Activated CD8-positive, alpha-beta memory T cell treated with anti-CD3 and anti-CD28 coated beads, Interleukin-2, amount 50 U/mL, for 24 hours (primary cell): ENCODE data around the gene COL2A1.

Experiments used
- DNase-seq: peaks from one replicate; pipeline ENCODE4 v3.0.0-alpha.2; 2020; ENCODE audit errors: extremely low read depth

The COL2A1 gene

GRCh38 chr12:48004053-48004941 is at the start of gene COL2A1:
COL2A1 (minus strand) TSS chr12:48004476; CDS start chr12:48004321, 155 bp downstream.
- no peak for DNase-seq

GRCh38 chr12:48053883-48054282 is 49.6 kb upstream of the COL2A1 start:
- no peak for DNase-seq

DNA sequence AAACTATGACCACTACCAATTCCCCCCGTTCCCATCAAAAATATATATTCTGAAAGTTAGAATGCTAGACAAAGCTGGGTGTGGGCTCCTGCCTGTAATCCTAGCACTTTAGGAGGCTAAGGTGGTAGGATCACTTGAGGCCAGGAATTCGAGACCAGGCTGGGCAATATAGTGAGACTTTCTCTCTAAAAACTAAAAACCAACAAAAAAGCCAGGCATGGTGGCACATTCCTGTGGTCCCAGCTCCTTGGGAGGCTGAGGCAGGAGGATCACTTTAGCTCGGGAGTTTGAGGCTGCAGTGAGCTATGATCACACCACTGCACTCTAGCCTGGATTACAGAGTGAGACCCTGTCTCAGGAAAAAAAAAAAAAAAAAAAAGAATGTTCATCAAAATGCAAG is 48.8 kb upstream of the COL2A1 start:
- no peak for DNase-seq

GRCh38 chr12:48051681-48052080 is 47.4 kb upstream of the COL2A1 start:
- no peak for DNase-seq

GRCh38 chr12:48050174-48050573 is 45.9 kb upstream of the COL2A1 start:
- no peak for DNase-seq

GRCh38 chr12:48045965-48046518 is 41.8 kb upstream of the COL2A1 start:
- no peak for DNase-seq

- no peak for DNase-seq
Measured at GRCh38 chr12:48045061-48045846, 41.0 kb upstream of the COL2A1 start.

GRCh38 chr12:48044396-48044795 is 40.1 kb upstream of the COL2A1 start:
- DNase-seq = no peak

DNA sequence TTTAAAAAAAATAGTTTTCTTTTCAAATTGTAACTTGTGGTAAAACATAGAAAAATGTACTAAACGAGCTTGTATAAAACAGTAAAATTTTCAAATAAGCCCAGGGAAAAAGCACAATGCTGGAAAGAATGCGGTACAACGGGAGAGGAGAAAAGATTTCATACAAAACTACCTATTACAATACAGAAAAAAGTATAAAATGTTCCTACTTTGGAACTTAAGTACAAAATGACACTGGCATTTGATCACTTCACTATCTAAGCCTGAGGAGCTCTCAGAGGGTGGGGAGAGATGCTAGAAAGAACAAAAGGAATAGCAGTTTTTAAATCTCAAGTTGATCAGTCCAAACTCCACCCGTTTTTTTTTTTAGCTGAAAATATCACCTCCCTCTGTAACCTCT is 39.5 kb upstream of the COL2A1 start:
- DNase-seq = no peak

GRCh38 chr12:48041591-48042423 is 37.5 kb upstream of the COL2A1 start:
- no peak for DNase-seq

GRCh38 chr12:48040354-48040753 is 36.1 kb upstream of the COL2A1 start:
- no peak for DNase-seq

DNA sequence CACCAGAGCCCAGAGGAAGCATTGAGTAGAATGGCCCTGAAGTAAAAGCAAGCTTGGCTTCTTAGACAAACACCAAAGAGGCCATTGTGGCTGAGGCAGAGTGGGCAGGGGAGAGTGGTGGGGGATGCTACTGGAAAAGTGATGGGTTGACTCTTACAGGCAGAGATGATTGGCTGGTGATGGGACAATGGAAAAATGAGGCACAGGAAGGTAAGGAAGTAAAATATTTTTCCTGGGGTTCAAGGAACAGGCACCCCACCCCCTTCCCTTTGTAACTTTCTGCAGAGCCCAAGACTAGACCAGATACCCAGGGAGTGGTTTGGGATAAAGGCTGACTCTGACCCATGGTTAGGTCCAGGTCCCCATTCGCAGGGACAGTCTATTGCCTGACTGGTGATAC is 34.9 kb upstream of the COL2A1 start:
- DNase-seq = no peak

DNA sequence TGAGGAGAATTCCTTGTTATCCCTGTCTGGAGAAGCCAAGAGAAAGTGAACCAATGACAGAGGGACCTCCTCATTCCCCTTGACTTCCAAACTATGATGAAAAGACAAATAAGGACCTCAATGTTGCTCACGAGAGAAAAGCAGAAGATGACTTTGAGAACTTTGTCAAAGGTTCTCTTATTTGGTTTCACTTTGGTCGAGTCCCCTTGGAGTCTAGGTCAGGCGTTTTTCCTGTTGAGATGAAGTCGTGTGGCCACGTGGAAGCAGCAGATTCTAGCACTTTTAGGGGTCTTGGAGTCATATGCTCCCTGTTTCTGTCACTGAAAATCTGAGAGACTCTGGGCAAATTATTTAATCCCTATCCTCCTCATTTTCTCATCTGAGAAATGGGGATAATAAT is 33.8 kb upstream of the COL2A1 start:
- no peak for DNase-seq

DNA sequence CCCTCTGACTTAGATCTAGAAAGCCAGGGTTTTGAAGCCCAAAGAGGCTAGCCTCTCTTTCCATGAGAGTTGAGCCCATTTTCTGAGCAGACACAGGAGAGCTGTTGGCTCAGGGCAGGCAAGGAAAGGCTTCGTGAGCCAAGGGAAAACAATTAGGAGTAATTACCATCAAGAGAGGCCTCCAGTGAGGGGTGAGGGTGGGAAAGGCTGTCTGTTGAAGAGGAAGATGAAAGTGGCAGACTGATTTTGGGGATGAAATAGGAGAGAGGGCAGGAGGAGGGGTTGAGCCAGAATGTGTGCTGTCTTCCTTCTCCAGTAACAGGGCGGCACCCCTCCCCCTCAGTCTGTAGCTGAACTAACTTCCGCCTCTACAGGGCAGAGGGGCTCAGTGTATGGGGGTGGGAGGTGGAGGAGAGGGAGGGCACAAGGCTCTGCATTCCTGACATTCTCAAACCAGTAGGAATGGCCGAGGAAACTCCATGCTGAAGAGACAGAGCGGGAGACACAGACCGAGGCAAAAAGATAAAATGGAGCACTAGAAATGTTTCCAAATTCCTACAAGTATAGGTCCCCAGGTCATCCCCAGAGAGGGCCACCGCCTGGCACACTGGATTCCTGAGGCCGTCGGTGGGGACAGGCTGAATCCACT is 33.1 kb upstream of the COL2A1 start:
- DNase-seq = no peak

GRCh38 chr12:48036818-48037217 is 32.5 kb upstream of the COL2A1 start:
- no peak for DNase-seq

- DNase-seq = no peak
Measured at GRCh38 chr12:48034835-48035805, 30.8 kb upstream of the COL2A1 start.

DNA sequence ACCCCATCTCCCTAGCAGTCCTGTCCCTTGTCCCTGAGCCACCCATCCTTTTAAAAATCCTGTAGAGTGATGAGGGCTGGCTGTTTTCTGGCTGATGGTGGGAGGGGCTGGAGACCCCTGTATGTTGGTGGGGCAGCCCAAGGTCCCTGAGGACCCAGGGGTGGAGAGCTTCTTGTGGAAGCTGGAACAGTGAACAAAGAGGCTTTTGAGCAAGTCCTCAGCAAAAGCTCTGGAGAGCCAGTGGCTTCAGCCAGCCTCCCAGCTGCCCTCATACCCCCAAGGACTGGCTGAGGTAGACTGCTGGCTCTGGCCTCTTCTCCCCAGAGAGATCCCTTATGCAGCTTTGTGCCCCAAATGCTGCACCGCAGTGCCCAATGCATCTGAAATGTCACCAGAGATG is 29.2 kb upstream of the COL2A1 start:
- DNase-seq = no peak

GRCh38 chr12:48032597-48032996 is 28.3 kb upstream of the COL2A1 start:
- DNase-seq = no peak

DNA sequence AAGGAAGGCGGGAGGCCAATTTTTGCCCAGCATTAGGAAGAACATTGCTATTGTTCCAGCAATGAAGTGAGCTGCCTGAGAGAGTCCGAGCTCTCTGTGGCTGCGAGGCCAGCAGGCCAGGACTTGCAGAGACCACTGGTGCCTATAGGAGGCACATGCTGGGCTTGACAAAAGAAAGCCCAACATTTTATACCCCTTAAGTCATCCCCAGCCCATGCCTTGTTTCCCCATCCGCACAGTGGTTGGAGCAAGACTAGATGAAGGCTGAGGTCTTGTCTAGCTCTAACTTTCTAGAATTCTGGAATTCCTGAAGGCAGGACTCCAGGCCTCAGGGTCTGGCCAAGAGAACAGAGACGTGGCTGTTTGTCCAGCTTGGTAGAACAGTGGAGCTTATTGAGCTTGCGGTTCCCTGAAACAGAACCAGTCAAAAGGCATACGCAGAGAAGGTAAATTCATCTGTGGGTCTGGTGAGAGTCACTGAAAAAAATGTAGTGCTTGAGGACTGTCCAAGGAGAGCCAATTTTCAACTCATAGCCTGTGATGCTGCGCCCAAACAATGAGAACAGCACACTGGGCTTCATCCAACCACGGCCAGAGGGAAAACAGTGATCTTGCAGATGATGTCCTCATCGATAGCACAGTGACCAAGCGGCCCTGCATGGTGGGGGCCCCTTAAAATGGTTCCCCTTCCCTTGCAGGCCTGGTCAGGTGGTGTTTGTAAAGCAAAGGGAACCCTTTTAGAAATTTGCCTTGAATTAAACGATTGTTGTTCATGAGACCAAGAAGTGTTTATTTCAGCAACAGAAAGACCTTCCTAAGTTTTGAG is 27.1 kb upstream of the COL2A1 start:
- no peak for DNase-seq
